GM19025 (cell line): ENCODE results near the gene DUSP14.
"Not testable (repeated sequence)": the region's sequence is repeated elsewhere in the genome, so short reads cannot be mapped to it uniquely, and the experiment has no call there.

ENCODE experiments used
- ATAC-seq: cut with Tn5 transposase; IDR thresholded peaks from one replicate; pipeline ENCODE4 v1.9.1; 2021; ENCODE audit warnings: mild to moderate bottlenecking, low read depth, moderate library complexity; ENCODE audit not compliant: unreplicated experiment

DUSP14 gene

DNA sequence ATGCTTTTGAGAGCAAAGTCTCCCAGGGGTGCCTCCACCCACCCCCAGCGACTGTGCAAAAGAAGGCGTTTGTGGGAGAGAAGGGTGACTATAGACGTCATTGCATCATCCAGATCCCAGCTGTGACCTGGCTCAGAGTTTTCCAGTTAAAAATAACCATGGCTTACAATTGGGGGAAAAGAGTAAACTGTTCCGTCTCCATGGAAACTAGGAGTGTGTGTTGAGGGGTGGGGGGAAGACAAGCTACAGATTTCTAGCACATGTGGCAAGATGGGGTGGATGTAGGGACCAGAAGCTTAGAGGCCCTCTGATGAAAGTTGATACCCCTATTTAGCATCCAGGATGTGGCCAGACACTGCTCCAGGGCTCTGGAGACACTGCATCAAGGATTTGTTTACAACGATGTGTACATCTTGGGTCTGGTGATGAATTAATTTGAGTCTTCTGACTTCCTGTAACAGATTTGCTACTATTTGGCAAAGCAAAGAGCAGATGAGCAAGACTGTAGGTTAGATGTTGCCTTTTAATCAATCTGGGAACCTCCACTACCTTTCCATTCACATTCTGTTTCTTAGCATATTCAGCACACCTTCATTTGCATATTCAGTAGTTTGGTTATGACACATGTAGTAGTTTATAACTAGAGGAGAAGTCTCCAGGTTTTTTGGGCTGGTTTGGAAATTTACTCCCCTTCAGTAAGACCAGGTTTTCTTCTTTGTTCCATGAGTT lies 6.2 kb upstream of the DUSP14 start:
- ATAC-seq: no peak

DNA sequence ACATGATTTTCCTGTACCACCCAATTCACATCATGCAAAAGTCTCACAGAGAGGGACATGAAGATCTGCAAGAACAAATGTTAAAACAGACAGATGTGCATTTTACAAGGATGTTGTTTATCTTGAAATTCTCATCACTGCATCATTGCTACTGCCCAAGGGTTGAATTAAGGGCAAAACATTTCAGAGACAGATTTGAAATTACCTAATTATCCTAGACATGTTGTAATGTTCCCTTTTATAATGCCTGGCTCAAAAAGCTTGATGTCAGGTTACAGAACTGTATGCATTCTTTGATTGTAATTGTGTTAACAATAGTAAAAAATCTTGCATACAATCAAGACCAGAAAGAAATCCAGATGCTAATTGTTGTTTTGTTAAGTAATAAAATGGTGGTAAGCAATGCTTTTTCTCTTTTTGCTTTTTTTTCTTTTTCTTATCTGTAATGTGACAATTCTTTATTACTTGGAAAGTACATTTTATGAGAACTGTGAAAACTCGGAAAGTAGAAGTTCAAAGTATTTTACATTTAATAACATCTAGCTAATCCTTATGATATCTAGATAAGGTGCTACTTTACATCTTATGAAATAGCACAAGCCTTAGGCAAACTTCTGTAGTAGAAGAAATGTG lies 3.6 kb upstream of the DUSP14 start:
- no peak for ATAC-seq

DNA sequence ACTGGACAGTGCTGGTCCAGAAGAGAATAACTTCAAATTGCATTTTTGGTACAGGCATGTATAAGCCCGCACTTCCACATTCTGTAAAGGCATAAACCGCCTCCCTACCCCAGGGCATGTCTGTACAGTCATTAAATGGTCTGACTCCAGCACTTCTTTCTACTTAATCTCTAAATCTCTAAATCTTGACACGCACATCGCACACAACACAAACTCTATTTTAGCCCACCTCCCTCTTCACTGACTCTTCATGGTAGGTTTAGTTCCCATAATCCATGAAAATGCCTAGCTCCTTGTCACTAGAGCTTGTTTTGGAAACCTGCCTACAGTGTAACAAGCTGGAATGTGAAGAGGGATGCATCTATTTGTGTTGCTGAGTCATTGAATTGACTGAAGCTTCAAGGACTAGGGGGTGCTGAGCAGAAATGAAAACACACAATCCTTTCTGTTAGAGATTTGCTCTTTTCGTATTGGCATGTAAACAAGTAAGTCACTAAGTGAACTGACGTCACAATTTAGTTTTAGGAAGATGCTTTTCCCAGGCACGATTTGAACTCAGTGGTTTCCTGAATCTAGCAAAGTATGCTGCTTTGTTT lies 1.6 kb upstream of the DUSP14 start:
- ATAC-seq: no peak

DNA sequence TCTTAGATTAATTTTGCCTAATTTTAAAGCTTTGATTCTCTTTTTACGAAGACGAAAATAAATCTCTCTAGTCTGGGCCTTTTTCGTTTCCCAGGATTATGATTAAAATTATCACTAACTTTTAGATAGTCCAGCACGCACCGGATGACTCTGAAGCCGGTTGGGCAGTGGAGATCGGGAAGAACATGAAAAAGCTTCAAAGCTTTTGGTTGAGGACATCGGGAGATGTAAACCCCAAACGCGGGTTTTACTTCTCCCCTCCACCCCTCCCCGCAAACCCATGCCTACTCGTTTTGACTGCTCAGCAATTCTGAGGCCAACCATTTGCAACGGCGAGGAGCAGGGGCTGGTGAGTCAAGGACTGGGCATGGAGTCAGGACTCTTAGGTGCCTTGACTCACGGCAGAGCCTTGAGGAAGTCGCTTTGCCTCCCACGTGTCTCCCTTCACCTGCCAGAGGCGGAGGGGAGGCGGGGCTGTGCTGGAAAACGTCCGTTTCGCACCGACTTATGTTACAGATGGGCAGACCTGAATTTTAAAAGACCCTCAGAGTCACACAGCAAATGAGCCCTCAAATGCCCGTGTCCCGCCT lies 989 bp upstream of the DUSP14 start:
- ATAC-seq: no peak

GRCh38 chr17:37490022-37490587 lies 414 bp downstream of the DUSP14 start:
- peak; percentile 45 for ATAC-seq

- ATAC-seq: no peak
Observed at GRCh38 chr17:37490638-37491614, 1.2 kb downstream of the DUSP14 start.

DNA sequence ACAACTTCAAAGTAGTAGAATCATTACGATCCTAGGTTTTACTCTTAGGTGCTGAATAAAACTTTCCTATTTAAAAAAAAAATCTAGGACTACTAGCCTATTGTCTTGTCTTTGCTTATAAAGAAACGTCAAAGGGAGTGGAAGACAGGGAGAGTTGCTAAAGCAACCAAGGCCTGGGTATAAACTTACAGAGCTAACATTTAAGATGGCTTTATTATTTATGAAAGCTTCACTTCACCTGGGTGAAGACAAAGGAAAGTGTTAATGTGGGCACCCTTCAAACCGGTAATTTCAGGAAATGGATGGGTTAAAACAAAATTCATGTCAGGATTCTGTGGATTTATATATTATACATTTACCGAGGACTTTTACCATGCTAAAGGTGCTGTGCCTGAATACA lies 2.5 kb downstream of the DUSP14 start:
- no peak for ATAC-seq

DNA sequence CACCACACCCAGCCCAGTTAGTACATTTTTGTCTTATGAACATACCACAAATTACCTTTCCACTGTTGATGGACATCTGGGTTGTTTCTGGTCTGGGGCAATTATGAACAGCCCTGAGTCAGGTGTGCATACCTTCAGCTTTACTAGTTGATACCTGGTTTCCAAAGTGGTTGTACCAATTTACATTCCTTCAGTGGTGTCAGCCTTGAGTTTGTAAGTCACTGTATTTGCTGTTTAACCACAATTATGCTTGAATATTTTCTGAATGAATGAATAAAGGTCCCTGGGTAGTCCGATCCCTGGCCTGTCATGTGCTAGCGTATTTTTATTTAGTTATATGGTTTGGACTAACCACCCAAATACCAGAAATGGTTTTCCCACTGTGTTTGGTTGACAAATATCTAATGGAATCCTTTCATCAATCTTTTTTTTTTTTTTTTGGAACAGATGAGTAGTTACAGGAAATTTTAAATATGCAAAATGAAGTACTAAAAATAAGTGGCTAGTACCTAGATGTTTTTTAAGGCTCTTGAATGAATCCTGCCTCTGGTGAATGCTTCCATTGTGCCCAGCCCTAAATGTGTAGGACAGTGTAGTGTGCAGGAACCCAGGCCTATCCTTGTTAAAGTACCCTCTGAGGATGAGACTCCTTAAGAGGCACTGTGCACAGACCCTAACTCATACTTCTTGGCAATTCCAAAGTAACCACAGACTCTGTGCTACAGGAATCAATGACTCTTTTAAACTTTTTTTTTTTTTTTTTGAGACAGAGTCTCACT lies 3.7 kb downstream of the DUSP14 start:
- ATAC-seq: no peak

DNA sequence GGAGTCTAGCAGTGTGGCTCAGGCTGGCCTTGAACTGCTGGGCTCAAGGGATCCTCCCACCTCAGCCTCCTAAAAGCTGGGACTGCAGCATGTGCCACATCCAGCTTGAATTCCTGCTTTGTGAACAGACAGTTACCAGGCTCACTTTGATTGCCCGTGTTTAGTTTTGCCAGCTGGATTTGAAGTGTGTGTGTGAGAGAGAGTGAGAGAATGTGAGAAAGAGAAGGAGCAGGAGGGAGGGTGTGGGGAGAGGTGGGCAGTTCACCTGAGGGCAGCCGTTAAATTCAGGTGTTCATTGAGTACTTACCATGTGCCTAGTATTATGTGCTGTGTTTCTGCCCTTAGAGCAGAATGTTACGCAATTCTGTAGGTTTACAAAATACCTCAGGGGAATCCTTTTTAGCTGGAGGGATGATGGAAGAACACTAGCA lies 4.7 kb downstream of the DUSP14 start:
- ATAC-seq: no peak

DNA sequence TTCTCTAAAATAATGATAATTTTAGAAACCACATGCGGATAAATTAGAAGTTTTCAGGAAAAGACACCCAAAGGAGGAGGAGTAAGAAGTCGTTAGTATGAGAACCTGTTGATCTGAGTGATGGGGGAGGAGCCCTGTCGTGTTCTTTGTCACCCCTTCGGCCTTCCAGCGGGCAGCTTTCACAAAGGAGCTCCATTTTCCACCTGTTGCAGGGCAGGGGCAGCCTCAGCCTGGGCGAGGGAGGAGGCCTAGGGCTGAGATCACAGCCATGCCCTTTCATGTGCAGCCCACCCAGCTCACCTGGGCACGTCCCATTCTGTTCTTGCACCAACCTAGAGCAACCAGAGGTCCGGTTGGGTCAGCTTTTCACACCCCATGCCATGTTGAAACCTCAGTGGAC lies 5.3 kb downstream of the DUSP14 start:
- no peak for ATAC-seq

- ATAC-seq: no peak
Observed at GRCh38 chr17:37500378-37500777, 10.7 kb downstream of the DUSP14 start.

GRCh38 chr17:37502009-37502936 lies 12.6 kb downstream of the DUSP14 start:
- no peak for ATAC-seq

DNA sequence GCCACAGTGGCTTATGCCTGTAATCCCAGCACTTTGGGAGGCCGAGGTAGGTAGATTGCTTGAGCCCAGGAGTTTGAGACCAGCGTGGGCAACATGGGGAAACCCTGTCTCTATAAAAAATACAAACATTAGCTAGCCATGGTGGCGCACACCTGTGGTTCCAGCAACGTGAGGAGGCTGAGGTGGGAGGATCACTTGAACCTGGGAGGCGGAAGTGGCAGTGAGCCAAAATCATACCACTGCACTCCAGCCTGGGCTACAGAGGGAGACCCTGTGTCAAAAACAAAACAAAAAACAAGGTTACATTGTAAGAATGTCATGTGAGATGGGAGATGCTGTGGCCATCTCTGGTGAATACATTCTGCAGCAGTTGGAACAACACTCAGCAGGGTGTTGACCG lies 13.5 kb downstream of the DUSP14 start:
- no peak for ATAC-seq

- no peak for ATAC-seq
Observed at GRCh38 chr17:37505333-37505732, 15.6 kb downstream of the DUSP14 start.

DNA sequence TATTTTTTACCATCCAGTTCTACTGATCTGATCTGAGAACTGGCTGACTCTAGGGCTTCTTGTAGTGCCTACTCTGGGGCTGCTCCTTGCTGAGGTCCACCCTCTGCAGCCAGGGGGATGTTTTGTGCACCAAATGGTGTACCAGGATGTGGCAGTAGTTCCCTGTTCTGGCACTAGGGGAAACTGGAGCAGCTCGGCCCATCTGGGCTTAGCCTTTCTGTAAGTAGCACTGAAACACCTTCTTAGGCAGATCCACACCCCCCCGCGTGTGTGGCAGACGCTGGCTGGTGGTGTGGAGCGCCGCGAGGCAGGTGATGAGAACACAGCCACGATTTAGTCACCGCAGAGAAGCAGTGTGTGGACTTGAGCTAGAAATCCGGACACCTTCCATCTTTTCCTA lies 17.0 kb downstream of the DUSP14 start:
- no peak for ATAC-seq

- no peak for ATAC-seq
Observed at GRCh38 chr17:37507111-37507510, 17.4 kb downstream of the DUSP14 start.

DNA sequence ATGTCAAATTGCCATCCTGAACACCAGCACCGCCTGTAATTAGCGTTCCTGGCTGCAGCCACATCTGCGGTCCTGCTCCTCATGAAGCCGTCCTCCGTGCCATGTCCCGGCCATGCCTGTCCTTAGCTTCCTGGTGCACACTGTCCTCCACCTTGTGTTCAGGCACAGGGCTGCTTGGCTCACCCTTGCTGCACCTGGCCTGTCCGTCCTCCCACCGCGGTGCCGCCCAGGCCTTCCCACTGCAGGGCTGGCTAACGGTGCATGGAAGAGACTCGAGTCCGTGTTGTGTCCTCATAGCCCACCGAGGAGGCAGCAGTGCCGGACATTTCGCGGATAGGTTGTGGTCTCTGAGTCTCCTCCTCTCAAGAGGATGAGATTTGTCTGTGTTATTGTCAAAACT lies 20.4 kb downstream of the DUSP14 start:
- ATAC-seq: no peak

GRCh38 chr17:37511642-37512041 lies 22.0 kb downstream of the DUSP14 start:
- not testable (repeated sequence) for ATAC-seq
